ENCODE data around the gene TEK.

The TEK gene

GRCh38 chr9:27108981-27109541 lies at the start of gene TEK:
TEK (plus strand) TSS chr9:27109225; CDS start chr9:27109591, 366 bp downstream.
- H3K27me3 ChIP-seq (ENCODE audit: control insufficient read depth, low read length) = 0 out of 2 replicates have a peak, but pooled peaks cover 3% of the 10 kb centered on the region
- H3K4me3 ChIP-seq (ENCODE audit: low read length) = no peak within 1 kb of the TSS
- H3F3A ChIP-seq (ENCODE audit: control insufficient read depth, insufficient read depth) = no peaks in the 10 kb centered on the region
- H3K36me3 ChIP-seq (ENCODE audit: control insufficient read depth, low read length) = no peaks in the 10 kb centered on the region
- H3K4me2 ChIP-seq (ENCODE audit: low read length) = no peak within 1 kb of the TSS
- no peak for TF ChIP-seq CTCF (IDR thresholded peaks at IDR 0.05; ENCODE audit: low read depth, low read length, poor library complexity, severe bottlenecking)
- no peak for TF ChIP-seq EZH2phosphoT487 (IDR thresholded peaks at IDR 0.05; ENCODE audit: borderline replicate concordance, low read length)
- no peak within 1 kb of the TSS for H3K27ac ChIP-seq (ENCODE audit: low read depth, low read length)
- H3K9me2 ChIP-seq (replicated peaks; ENCODE audit: control insufficient read depth, low read length) = no peaks in the 10 kb centered on the region
- no peaks in the 10 kb centered on the region for H3K4me1 ChIP-seq (ENCODE audit: control insufficient read depth, low read length)
- no peaks in the 10 kb centered on the region for H3K79me2 ChIP-seq (ENCODE audit: control insufficient read depth, low read length)
- H3K9me3 ChIP-seq (ENCODE audit: control insufficient read depth, insufficient read depth, low read length) = no peaks in the 10 kb centered on the region
- H4K20me1 ChIP-seq (ENCODE audit: control insufficient read depth, insufficient read depth, low read depth, low read length) = no peaks in the 10 kb centered on the region

GRCh38 chr9:27059412-27059811 lies 49.6 kb upstream of the TEK start:
- Histone ChIP-seq H3K4me3 (ENCODE audit: low read length) (no peak overlapping the region), H3F3A (ENCODE audit: control insufficient read depth, insufficient read depth) (no peaks in the 10 kb centered on the region), H4K20me1 (ENCODE audit: control insufficient read depth, insufficient read depth, low read depth, low read length) (no peaks in the 10 kb centered on the region), H3K36me3 (ENCODE audit: control insufficient read depth, low read length) (no peaks in the 10 kb centered on the region), H3K79me2 (ENCODE audit: control insufficient read depth, low read length) (no peaks in the 10 kb centered on the region), H3K27ac (ENCODE audit: low read depth, low read length) (no peak overlapping the region), H3K9me2 (replicated peaks; ENCODE audit: control insufficient read depth, low read length) (no peaks in the 10 kb centered on the region), H3K4me2 (ENCODE audit: low read length) (no peak overlapping the region), H3K27me3 (ENCODE audit: control insufficient read depth, low read length) (no peaks in the 10 kb centered on the region), H3K4me1 (ENCODE audit: control insufficient read depth, low read length) (no peaks in the 10 kb centered on the region), H3K9me3 (ENCODE audit: control insufficient read depth, insufficient read depth, low read length) (no peaks in the 10 kb centered on the region)
- TF ChIP-seq CTCF (IDR thresholded peaks at IDR 0.05; ENCODE audit: low read depth, low read length, poor library complexity, severe bottlenecking) (no peak), EZH2phosphoT487 (IDR thresholded peaks at IDR 0.05; ENCODE audit: borderline replicate concordance, low read length) (no peak)

GRCh38 chr9:27059907-27060306 lies 49.1 kb upstream of the TEK start:
- no peaks in the 10 kb centered on the region for H3K4me1 ChIP-seq (ENCODE audit: control insufficient read depth, low read length)

More at GRCh38 chr9:27059907-27060306, 49.1 kb upstream of the TEK start:
- Histone ChIP-seq H3K9me3 (ENCODE audit: control insufficient read depth, insufficient read depth, low read length) (no peaks in the 10 kb centered on the region), H3K36me3 (ENCODE audit: control insufficient read depth, low read length) (no peaks in the 10 kb centered on the region), H3F3A (ENCODE audit: control insufficient read depth, insufficient read depth) (no peaks in the 10 kb centered on the region), H3K9me2 (replicated peaks; ENCODE audit: control insufficient read depth, low read length) (no peaks in the 10 kb centered on the region), H3K27ac (ENCODE audit: low read depth, low read length) (no peak overlapping the region), H3K79me2 (ENCODE audit: control insufficient read depth, low read length) (no peaks in the 10 kb centered on the region), H4K20me1 (ENCODE audit: control insufficient read depth, insufficient read depth, low read depth, low read length) (no peaks in the 10 kb centered on the region), H3K27me3 (ENCODE audit: control insufficient read depth, low read length) (no peaks in the 10 kb centered on the region), H3K4me3 (ENCODE audit: low read length) (no peak overlapping the region), H3K4me2 (ENCODE audit: low read length) (no peak overlapping the region)
- TF ChIP-seq EZH2phosphoT487 (IDR thresholded peaks at IDR 0.05; ENCODE audit: borderline replicate concordance, low read length) (no peak), CTCF (IDR thresholded peaks at IDR 0.05; ENCODE audit: low read depth, low read length, poor library complexity, severe bottlenecking) (no peak)

All from DOHH2 (cell line).